Neural cell (in vitro differentiated cells): ENCODE measurements around the gene EXOC4.

Source experiments
- EP300 ChIP-seq: fragments of 450-650 bp; conservative IDR thresholded peaks from 2 replicates; pipeline ENCODE4 v1.6.1; 2014; ENCODE audit warnings: antibody characterized with exemption, mild to moderate bottlenecking, moderate library complexity; ENCODE audit not compliant: poor library complexity, severe bottlenecking
- EZH2 ChIP-seq: fragments of 200-600, 300-800 bp; shearing (Covaris generic), sonication (generic); IDR thresholded peaks from 2 replicates; pipeline ENCODE4 v1.6.1; 2014; ENCODE audit warnings: antibody characterized with exemption, low read length, borderline replicate concordance, mild to moderate bottlenecking; ENCODE audit not compliant: insufficient read depth, poor library complexity, severe bottlenecking
- SMC3 ChIP-seq: fragments of 450-650 bp; conservative IDR thresholded peaks from 2 replicates; pipeline ENCODE4 v1.6.1; 2014; ENCODE audit warnings: antibody characterized with exemption, mild to moderate bottlenecking, moderate library complexity; ENCODE audit not compliant: poor library complexity
- TAF1 ChIP-seq: IDR thresholded peaks from 2 replicates; pipeline ENCODE4 v1.6.1; 2012; ENCODE audit warnings: low read depth
- TF ChIP-seq, protein P1 (sequence below): fragments of 450-650 bp; IDR thresholded peaks from 2 replicates; pipeline ENCODE4 v1.5.1; 2014; ENCODE audit warnings: antibody characterized with exemption, mild to moderate bottlenecking, moderate library complexity; ENCODE audit not compliant: poor library complexity, severe bottlenecking

DNA sequence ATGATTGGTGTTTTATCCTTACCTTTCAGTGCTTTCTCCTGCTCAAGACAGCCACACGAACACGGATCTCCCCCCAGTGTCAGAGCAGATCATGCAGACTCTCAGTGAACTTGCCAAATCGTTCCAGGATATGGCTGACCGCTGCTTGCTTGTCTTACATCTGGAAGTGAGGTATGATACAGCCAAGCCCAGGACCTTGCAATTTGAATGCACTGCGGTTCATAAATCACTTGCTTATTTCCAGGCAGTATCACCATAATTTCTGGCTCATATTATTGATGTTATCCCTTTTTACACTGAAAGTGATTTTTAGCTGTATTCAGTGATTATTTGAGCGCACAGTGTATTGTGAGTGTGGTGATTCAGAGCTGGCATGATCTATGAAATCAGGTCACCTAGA lies 744.6 kb downstream of the EXOC4 start:
- TF ChIP-seq SMC3: no peak
- TF ChIP-seq, protein P1, sequence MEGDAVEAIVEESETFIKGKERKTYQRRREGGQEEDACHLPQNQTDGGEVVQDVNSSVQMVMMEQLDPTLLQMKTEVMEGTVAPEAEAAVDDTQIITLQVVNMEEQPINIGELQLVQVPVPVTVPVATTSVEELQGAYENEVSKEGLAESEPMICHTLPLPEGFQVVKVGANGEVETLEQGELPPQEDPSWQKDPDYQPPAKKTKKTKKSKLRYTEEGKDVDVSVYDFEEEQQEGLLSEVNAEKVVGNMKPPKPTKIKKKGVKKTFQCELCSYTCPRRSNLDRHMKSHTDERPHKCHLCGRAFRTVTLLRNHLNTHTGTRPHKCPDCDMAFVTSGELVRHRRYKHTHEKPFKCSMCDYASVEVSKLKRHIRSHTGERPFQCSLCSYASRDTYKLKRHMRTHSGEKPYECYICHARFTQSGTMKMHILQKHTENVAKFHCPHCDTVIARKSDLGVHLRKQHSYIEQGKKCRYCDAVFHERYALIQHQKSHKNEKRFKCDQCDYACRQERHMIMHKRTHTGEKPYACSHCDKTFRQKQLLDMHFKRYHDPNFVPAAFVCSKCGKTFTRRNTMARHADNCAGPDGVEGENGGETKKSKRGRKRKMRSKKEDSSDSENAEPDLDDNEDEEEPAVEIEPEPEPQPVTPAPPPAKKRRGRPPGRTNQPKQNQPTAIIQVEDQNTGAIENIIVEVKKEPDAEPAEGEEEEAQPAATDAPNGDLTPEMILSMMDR: no peak
- no peak for TF ChIP-seq EP300
- TF ChIP-seq TAF1: no peak
- no peak for TF ChIP-seq EZH2
